Measurements from ENCODE around the gene OFD1.

GRCh38 chrX:13716905-13717304 lies 17.6 kb upstream of the OFD1 start:
- TF ChIP-seq CTCF (IDR thresholded peaks at IDR 0.05): no peak
- no peak for TF ChIP-seq POLR2A (IDR thresholded peaks at IDR 0.05)
